Vagina (tissue), 2 donors: ENCODE results near the gene TMEM242.

Experiments used
- POLR2AphosphoS5 ChIP-seq, 2 donors: sonication (generic); formaldehyde crosslinking; IDR thresholded peaks; one replicate each; pipeline ENCODE4 v1.9.0; 2017; ENCODE audit warnings: antibody characterized with exemption in 2 of 2, mild to moderate bottlenecking in 2 of 2, low read depth in 1 of 2; ENCODE audit not compliant: insufficient read depth in 1 of 2
- TF ChIP-seq, protein P1 (sequence below), 3 experiments: fragments of 450-650 bp in 2 of 3; fragments of 200-600 bp in 1 of 3; sonication (generic) in 1 of 3; IDR thresholded peaks; one replicate each; pipeline ENCODE4 v1.5.1; 2017 to 2019; ENCODE audit warnings: antibody characterized with exemption in 3 of 3, mild to moderate bottlenecking in 2 of 3, moderate library complexity in 2 of 3

DNA sequence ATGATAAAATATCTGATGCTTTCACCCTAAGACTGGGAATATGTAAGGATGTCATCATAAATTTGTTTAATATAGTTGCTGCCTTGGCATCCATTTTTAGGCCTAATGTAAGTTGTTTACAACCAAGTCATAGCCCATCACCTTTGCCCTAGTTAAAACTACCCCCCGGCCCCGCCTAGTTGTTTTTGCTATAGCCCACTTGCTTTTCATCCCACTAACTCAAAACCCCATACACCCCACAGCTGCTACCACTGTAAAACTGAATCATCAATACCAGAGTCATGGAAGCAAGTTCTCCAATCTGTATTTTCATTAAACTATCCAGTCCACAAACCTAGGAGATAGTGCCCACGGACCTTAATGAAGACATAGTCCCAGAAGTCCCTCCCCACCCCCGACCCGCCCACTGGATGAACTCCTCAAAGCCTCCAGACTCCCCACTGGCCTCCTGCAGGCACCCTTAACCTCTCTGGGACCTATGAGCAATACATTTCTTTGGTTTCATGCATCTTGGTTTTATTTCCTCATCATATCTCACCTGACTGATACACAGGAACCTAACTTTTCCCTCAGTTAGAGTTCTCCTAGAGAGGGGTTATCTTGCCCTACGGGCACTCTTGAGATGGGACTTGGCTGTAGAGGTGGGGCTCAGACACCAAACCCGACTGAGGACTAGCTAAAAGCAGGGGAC is 45.2 kb upstream of the TMEM242 start:
- TF ChIP-seq, protein P1, sequence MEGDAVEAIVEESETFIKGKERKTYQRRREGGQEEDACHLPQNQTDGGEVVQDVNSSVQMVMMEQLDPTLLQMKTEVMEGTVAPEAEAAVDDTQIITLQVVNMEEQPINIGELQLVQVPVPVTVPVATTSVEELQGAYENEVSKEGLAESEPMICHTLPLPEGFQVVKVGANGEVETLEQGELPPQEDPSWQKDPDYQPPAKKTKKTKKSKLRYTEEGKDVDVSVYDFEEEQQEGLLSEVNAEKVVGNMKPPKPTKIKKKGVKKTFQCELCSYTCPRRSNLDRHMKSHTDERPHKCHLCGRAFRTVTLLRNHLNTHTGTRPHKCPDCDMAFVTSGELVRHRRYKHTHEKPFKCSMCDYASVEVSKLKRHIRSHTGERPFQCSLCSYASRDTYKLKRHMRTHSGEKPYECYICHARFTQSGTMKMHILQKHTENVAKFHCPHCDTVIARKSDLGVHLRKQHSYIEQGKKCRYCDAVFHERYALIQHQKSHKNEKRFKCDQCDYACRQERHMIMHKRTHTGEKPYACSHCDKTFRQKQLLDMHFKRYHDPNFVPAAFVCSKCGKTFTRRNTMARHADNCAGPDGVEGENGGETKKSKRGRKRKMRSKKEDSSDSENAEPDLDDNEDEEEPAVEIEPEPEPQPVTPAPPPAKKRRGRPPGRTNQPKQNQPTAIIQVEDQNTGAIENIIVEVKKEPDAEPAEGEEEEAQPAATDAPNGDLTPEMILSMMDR (IDR thresholded peaks at IDR 0.05), result no peak
- no peak for TF ChIP-seq POLR2AphosphoS5 (IDR thresholded peaks at IDR 0.05; ENCODE audit: insufficient read depth in 1 of 2, low read depth in 1 of 2)
